Skeletal muscle cell (primary cell): ENCODE data around the gene UGT2B11.
"Not testable (repeated sequence)": the region's sequence is repeated elsewhere in the genome, so short reads cannot be mapped to it uniquely, and the experiment has no call there.

Source experiments
- DNase-seq: peaks from one replicate; pipeline ENCODE4 v3.0.0-alpha.2; 2010; ENCODE audit warnings: low read depth
- H3K4me3 ChIP-seq: 2 replicates; pipeline ENCODE4 v1.5.1; 2011; ENCODE audit warnings: low read depth, mild to moderate bottlenecking, control low read depth, low read length, moderate library complexity

UGT2B11 gene

GRCh38 chr4:69214716-69215115 is at the start of gene UGT2B11:
UGT2B11 (minus strand) TSS chr4:69214748; CDS start chr4:69214722, 26 bp downstream.
- no peak within 1 kb of the TSS for H3K4me3 ChIP-seq
- no peak for DNase-seq

DNA sequence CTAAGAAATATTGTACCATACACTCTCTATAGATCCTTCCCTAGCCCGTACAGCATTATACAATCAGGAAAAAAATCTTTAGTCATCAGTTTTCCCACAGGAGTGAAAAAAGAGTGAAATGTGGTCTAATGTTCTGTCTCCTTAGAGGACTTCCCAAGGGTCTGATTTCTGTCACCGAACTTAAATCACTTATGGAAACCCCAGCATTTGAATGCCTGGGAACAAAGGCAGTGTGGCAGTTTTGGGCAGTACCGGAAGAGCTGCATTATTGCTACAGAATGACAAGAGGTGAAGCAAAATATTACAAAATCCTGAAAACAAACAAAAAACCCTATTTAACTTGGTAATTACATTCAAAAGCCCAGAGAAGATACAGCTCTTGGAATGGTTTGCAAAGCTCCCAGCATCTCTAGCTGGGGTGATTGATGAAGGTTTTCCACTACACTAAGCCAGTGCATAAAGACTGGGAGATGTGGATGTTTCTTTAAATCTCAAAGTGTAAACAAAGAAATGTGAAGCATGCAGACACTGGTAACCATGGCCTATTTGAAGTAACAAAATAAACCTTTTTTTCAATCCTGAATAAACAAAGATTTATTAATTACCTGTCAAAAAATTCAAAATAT is 38.7 kb upstream of the UGT2B11 start:
- DNase-seq, H3K4me3 ChIP-seq: not testable (repeated sequence)

DNA sequence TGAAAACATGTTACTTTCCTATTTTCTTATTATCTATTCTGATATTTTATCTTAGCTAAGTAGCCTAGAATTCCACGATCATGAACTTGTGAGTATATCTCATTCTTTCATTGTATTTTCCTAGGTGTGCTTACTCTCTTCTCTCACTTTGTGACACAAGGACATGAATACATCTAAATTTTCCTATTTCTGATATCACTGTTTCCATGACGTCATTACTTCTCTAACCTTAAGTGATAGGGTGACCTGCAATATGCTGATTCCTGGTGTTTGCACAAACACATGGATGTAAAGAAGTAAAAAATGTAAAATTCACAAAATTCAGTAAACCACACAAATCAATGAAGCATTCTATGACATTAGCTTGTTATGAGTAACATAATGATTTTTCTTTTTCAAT is 36.3 kb upstream of the UGT2B11 start:
- H3K4me3 ChIP-seq, DNase-seq: not testable (repeated sequence)

- H3K4me3 ChIP-seq, DNase-seq: not testable (repeated sequence)
These were observed 28.2 kb upstream of the UGT2B11 start for GRCh38 chr4:69242562-69243240.

- H3K4me3 ChIP-seq, DNase-seq: not testable (repeated sequence)
These were observed 27.2 kb upstream of the UGT2B11 start for GRCh38 chr4:69241746-69242145.

GRCh38 chr4:69240787-69241186 is 26.2 kb upstream of the UGT2B11 start:
- not testable (repeated sequence) for H3K4me3 ChIP-seq, DNase-seq

- DNase-seq = no peak
- no peak overlapping the region for H3K4me3 ChIP-seq
These were observed 25.1 kb upstream of the UGT2B11 start for GRCh38 chr4:69239557-69240168.

- no peak for DNase-seq
- no peak overlapping the region for H3K4me3 ChIP-seq
These were observed 24.5 kb upstream of the UGT2B11 start for GRCh38 chr4:69239092-69239491.

DNA sequence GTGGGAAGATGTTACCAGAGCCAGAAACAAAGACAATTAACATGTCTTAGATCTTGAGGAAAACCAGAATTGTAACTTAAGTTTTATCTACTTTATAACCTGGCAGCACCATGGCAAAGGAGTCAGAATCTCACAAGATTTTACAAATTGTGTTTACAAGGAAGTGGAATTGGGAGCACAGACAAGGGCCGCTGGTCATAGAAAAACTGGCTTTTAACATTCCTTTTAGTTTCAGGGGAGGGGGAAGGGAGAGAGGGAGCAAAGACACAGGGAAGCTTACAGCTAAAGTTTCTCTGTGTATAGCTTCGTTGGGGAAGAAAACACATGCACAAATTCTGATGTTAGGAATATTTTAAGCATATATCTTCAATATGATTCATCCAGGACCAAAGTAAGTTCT is 10.3 kb upstream of the UGT2B11 start:
- H3K4me3 ChIP-seq = no peak overlapping the region
- DNase-seq = no peak

GRCh38 chr4:69223277-69223676 is 8.7 kb upstream of the UGT2B11 start:
- not testable (repeated sequence) for H3K4me3 ChIP-seq, DNase-seq

GRCh38 chr4:69218491-69218890 is 3.9 kb upstream of the UGT2B11 start:
- H3K4me3 ChIP-seq, DNase-seq: not testable (repeated sequence)

DNA sequence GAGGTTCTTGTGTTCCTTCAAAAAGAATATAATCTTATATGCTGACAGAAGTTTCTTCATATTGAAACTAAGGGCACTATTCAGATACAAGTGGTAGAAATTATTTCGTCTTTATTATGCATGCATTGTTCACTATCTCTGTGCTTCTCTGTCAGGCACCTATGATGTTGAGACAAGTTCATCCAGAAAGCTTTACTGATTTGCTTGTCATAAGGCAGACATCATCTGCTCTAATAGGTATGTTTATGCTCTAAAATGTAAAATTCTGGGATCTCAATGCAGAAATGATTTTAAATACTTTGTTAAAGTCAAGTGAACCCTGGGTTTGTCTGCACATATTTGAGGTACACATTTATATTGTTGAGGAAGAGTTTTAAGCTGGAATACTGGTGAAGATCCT is 3.6 kb downstream of the UGT2B11 start:
- DNase-seq = no peak
- H3K4me3 ChIP-seq = no peak overlapping the region

GRCh38 chr4:69198506-69198905 is 16.0 kb downstream of the UGT2B11 start:
- DNase-seq = not testable (repeated sequence)

GRCh38 chr4:69196209-69196965 is 18.2 kb downstream of the UGT2B11 start:
- no peak overlapping the region for H3K4me3 ChIP-seq
- no peak for DNase-seq

More at GRCh38 chr4:69198506-69198905, 16.0 kb downstream of the UGT2B11 start:
- not testable (repeated sequence) for H3K4me3 ChIP-seq

DNA sequence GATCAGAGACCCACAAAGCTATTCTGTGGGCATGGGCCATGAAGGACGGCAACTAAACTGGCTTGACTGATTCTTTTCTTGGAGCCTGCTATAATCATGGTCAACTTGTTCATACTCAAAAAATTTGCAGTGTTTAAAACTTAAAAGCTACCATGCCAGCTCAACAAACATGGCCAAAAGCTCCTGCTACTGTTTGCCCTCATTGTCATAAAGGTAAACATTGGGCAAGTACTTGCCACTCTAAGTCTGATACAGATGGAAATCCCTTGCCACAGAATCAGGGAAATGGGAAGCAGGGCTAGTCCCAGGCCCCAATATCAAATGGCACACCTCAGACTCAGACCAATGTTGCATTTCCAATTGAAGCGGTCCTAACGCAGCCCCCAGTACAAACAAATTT is 20.4 kb downstream of the UGT2B11 start:
- no peak overlapping the region for H3K4me3 ChIP-seq
- no peak for DNase-seq

GRCh38 chr4:69191905-69192304 is 22.6 kb downstream of the UGT2B11 start:
- not testable (repeated sequence) for H3K4me3 ChIP-seq, DNase-seq

- H3K4me3 ChIP-seq, DNase-seq: not testable (repeated sequence)
These were observed 23.9 kb downstream of the UGT2B11 start for GRCh38 chr4:69190621-69191020.

GRCh38 chr4:69181519-69182169 is 32.9 kb downstream of the UGT2B11 start:
- H3K4me3 ChIP-seq, DNase-seq: not testable (repeated sequence)

DNA sequence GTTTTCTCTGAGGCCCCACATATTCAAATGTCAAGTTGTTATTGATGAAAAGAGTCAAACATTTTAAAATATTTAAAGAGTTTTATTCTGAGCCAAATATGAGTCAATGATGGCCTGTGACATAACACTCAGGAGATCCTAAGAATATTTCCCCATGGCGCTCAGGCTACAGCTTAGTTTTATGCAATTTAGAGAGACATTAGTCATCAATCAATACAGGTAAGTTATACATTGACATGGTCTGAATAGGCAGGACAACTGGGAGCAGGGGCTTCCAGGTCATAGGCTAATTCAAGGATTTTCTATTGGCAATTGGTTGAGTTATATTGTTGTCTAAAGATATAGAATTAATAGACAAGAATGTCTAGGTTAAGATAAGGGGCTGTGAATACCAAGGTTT is 34.7 kb downstream of the UGT2B11 start:
- DNase-seq, H3K4me3 ChIP-seq: not testable (repeated sequence)
